OCI-LY7 (cell line): ENCODE data around the gene METTL17.

Source experiments
- CTCF ChIP-seq: fragments of 200-600 bp; sonication (generic); conservative IDR thresholded peaks from 2 replicates; pipeline ENCODE4 v1.5.1; 2014; ENCODE audit warnings: mild to moderate bottlenecking, antibody characterized with exemption, low read length, moderate library complexity, mixed read lengths
- EZH2phosphoT487 ChIP-seq: fragments of 200-600 bp; sonication (generic); IDR thresholded peaks from 2 replicates; pipeline ENCODE4 v1.6.1; 2018; ENCODE audit warnings: low read depth, borderline replicate concordance, mild to moderate bottlenecking, mixed run types, antibody characterized with exemption, low read length, moderate library complexity, mixed read lengths

GRCh38 chr14:21018286-21018685 is 28.5 kb downstream of the METTL17 start:
- no peak for TF ChIP-seq CTCF
- TF ChIP-seq EZH2phosphoT487, result no peak
